OCI-LY7 (cell line): ENCODE data around the gene USP50. TPM values are rescaled to one million over a fixed set of nuclear protein-coding genes. Genes with fewer than 3 reads are reported as not detected.

Experiments used
- BruUV-seq: library from RNA; stranded (reverse); fragments of 400-500 nt; replicated peaks from 2 replicates; lab custom pipeline; 2021; lab: Mats Ljungman, UMichigan
- CTCF ChIA-PET: fragments of 300-600 bp; sonication (Branson Sonifier 250); formaldehyde crosslinking; loops from one replicate; lab custom pipeline; 2022; ENCODE audit warnings: antibody characterized with exemption; ENCODE audit not compliant: unreplicated experiment; lab: Charles Lee
- POLR2A ChIA-PET: fragments of 300-600 bp; sonication (Branson Sonifier 250); formaldehyde crosslinking; loops from one replicate; lab custom pipeline; 2022; ENCODE audit warnings: antibody characterized with exemption; lab: Charles Lee
- DNase-seq: peaks from one replicate; pipeline ENCODE4 v3.0.0-alpha.2; 2015; ENCODE audit warnings: low spot score
- H2AFZ ChIP-seq: fragments of 200-600 bp; sonication (generic), shearing (Covaris generic); 2 replicates; pipeline ENCODE4 v1.6.1; 2014; ENCODE audit warnings: mild to moderate bottlenecking, antibody characterized with exemption, low read length, moderate library complexity
- H3K27ac ChIP-seq: fragments of 200-600 bp; sonication (generic); 2 replicates; pipeline ENCODE4 v1.5.1; 2014; ENCODE audit warnings: mixed run types, low read depth, mild to moderate bottlenecking, moderate library complexity, low read length, inconsistent platforms; ENCODE audit not compliant: poor library complexity, severe bottlenecking
- H3K36me3 ChIP-seq: fragments of 200-600 bp; sonication (generic); 2 replicates; pipeline ENCODE4 v1.6.1; 2014; ENCODE audit warnings: mild to moderate bottlenecking, antibody characterized with exemption, low read length, moderate library complexity, mixed read lengths; ENCODE audit not compliant: insufficient read depth
- H3K4me1 ChIP-seq: fragments of 200-600 bp; sonication (generic); 2 replicates; pipeline ENCODE4 v1.5.1; 2014; ENCODE audit warnings: mild to moderate bottlenecking, low read length; ENCODE audit not compliant: insufficient read depth, poor library complexity, severe bottlenecking
- H3K4me2 ChIP-seq: fragments of 200-600 bp; sonication (generic); 2 replicates; pipeline ENCODE4 v1.6.1; 2014; ENCODE audit warnings: mild to moderate bottlenecking, low read length
- H3K4me3 ChIP-seq: fragments of 200-600 bp; sonication (generic); 2 replicates; pipeline ENCODE4 v1.5.1; 2014; ENCODE audit warnings: mild to moderate bottlenecking, low read depth, low read length; ENCODE audit not compliant: poor library complexity, severe bottlenecking
- H3K79me2 ChIP-seq: fragments of 200-600 bp; sonication (generic); 2 replicates; pipeline ENCODE4 v1.6.1; 2016; ENCODE audit warnings: low read depth, mild to moderate bottlenecking, low read length, moderate library complexity, mixed read lengths; ENCODE audit not compliant: insufficient read depth
- H3K9me2 ChIP-seq: fragments of 200-600 bp; sonication (generic); 2 replicates; pipeline ENCODE4 v1.6.1; 2016; ENCODE audit warnings: mild to moderate bottlenecking, low read length, mixed read lengths; ENCODE audit not compliant: insufficient read depth
- H3K9me3 ChIP-seq: fragments of 200-600 bp; sonication (generic); 2 replicates; pipeline ENCODE4 v1.6.1; 2014; ENCODE audit warnings: mild to moderate bottlenecking, mixed run types, low read length, mixed read lengths
- H4K20me1 ChIP-seq: fragments of 200-600 bp; sonication (generic); 2 replicates; pipeline ENCODE4 v1.6.1; 2014; ENCODE audit warnings: mild to moderate bottlenecking, antibody characterized with exemption, low read length, moderate library complexity, mixed read lengths; ENCODE audit not compliant: insufficient read depth
- EZH2phosphoT487 ChIP-seq: fragments of 200-600 bp; sonication (generic); IDR thresholded peaks from 2 replicates; pipeline ENCODE4 v1.6.1; 2018; ENCODE audit warnings: low read depth, borderline replicate concordance, mild to moderate bottlenecking, mixed run types, antibody characterized with exemption, low read length, moderate library complexity, mixed read lengths
- intact Hi-C: fragments of 100-400 bp; cut with micrococcal nuclease; formaldehyde crosslinking; loops from one replicate; pipeline ENCODE4 v1.10.0; 2022; ENCODE audit not compliant: unreplicated experiment
- total RNA-seq, 2 experiments: library from RNA; depleted of rRNA in 1 of 2; stranded (reverse); fragments of >200 nt in 1 of 2; shearing (Covaris generic) in 1 of 2; gene quantifications; 2 replicates each; pipeline ENCODE4 v1.2.3, GENCODE V29; 2014 to 2022
- TF ChIP-seq, protein P1 (sequence below): fragments of 200-600 bp; sonication (generic); conservative IDR thresholded peaks from 2 replicates; pipeline ENCODE4 v1.5.1; 2014; ENCODE audit warnings: mild to moderate bottlenecking, antibody characterized with exemption, low read length, moderate library complexity, mixed read lengths

Gene USP50
- total RNA-seq, 2 experiments from 2014 or later = not detected

DNA sequence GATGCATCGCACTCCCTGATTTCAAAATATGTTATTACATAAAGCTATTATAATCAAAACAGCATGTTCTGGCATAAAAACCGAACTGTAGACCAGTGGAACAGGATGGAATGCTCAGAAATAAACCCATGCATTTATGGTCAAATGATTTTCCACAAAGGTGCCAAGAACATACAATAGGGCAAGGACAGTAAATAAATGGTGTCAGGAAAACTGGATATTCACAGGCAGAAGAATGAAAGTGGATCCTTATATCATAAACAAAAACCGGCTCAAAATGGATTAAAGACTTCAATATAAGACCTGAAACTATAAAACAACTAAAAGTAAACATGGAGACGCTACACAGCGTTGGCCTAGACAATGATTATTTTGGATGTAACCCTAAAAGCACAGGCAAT lies 22.6 kb downstream of the USP50 start:
- Histone ChIP-seq H3K79me2 (no peaks in the 10 kb centered on the region), H3K27ac (no peak overlapping the region), H2AFZ (no peak overlapping the region), H3K4me1 (no peaks in the 10 kb centered on the region), H3K36me3 (no peaks in the 10 kb centered on the region), H3K9me3 (no peaks in the 10 kb centered on the region), H3K4me3 (no peak overlapping the region), H3K4me2 (no peak overlapping the region), H4K20me1 (no peaks in the 10 kb centered on the region), H3K9me2 (no peaks in the 10 kb centered on the region)
- intact Hi-C loops = no loop called here
- BruUV-seq = no TSS peak
- ChIA-PET CTCF (no interaction called here), POLR2A (interaction anchor here (0.7 to 0.9 kb wide), 2 partner anchors 14 to 171 kb away, joined by 3 read pairs; no protein-coding TSS in a partner anchor)
- no peak for DNase-seq
- TF ChIP-seq EZH2phosphoT487 = no peak
- TF ChIP-seq, protein P1, sequence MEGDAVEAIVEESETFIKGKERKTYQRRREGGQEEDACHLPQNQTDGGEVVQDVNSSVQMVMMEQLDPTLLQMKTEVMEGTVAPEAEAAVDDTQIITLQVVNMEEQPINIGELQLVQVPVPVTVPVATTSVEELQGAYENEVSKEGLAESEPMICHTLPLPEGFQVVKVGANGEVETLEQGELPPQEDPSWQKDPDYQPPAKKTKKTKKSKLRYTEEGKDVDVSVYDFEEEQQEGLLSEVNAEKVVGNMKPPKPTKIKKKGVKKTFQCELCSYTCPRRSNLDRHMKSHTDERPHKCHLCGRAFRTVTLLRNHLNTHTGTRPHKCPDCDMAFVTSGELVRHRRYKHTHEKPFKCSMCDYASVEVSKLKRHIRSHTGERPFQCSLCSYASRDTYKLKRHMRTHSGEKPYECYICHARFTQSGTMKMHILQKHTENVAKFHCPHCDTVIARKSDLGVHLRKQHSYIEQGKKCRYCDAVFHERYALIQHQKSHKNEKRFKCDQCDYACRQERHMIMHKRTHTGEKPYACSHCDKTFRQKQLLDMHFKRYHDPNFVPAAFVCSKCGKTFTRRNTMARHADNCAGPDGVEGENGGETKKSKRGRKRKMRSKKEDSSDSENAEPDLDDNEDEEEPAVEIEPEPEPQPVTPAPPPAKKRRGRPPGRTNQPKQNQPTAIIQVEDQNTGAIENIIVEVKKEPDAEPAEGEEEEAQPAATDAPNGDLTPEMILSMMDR = no peak

- no peak overlapping the region for H3K4me2 ChIP-seq
- CTCF ChIA-PET = no interaction called here
These were observed 26.6 kb downstream of the USP50 start for GRCh38 chr15:50519740-50520425.

More at GRCh38 chr15:50519740-50520425, 26.6 kb downstream of the USP50 start:
- no peak for TF ChIP-seq EZH2phosphoT487
- TF ChIP-seq, protein P1 = no peak
- intact Hi-C loops = no loop called here
- no peaks in the 10 kb centered on the region for H3K9me2 ChIP-seq
- no peak overlapping the region for H3K4me3 ChIP-seq
- POLR2A ChIA-PET = interaction anchor here (1.3 kb wide), 1 partner anchor 25 kb away, joined by 3 read pairs; no protein-coding TSS in a partner anchor
- H3K9me3 ChIP-seq = no peaks in the 10 kb centered on the region
- H4K20me1 ChIP-seq = no peaks in the 10 kb centered on the region
- DNase-seq = no peak
- H3K36me3 ChIP-seq = no peaks in the 10 kb centered on the region
- H2AFZ ChIP-seq = no peak overlapping the region
- H3K4me1 ChIP-seq = no peaks in the 10 kb centered on the region
- H3K79me2 ChIP-seq = no peaks in the 10 kb centered on the region
- BruUV-seq = no TSS peak
- no peak overlapping the region for H3K27ac ChIP-seq
